Iris pigment epithelial cell (primary cell): ENCODE measurements around the gene PPFIBP2.
A peak's percentile ranks its signal among the peaks of the same experiment; 100 is the strongest.

Source experiments
- DNase-seq: peaks from one replicate; pipeline ENCODE4 v3.0.0-alpha.2; 2011; ENCODE audit warnings: low read depth

PPFIBP2 gene

DNA sequence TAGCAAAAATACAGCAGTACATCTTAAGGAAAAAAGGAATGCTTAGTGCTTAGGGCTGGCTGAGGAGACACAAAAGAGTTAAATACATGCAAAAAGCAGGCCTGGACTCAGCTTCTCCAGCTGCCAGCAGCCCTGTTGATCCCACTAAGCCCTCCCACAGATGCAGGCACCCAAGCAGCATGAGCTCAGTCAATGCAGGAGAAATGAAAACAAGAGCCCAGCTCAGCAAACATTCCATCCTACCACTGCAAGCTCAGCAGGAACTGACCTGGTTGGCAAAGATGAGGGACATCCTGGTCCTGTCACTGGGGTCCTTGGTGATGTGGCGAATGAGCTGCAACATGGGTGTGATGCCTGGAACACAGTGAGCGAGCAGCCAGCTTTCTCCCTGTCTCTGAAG, 153.7 kb downstream of the PPFIBP2 start:
- peak; percentile 51 for DNase-seq

DNA sequence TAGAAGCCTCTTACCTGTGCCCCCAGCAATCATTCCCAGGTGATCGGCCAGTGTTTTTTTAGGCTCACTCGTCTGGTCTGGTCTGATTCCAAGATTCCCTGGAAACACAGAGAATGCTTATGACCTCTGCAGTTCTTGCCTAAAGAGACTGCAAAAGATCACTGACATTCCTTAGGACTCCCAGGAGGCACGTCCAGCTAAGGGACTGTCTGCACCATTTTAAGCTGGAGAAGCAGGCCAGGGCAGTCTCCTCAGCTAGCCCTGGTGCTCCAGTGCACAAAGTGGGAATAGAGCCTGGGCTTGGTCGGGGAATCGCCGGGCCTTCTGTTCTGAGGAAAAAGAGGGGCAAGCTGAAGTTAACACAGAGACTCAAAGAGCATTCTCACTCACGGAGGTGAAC, 154.7 kb downstream of the PPFIBP2 start:
- no peak for DNase-seq

DNA sequence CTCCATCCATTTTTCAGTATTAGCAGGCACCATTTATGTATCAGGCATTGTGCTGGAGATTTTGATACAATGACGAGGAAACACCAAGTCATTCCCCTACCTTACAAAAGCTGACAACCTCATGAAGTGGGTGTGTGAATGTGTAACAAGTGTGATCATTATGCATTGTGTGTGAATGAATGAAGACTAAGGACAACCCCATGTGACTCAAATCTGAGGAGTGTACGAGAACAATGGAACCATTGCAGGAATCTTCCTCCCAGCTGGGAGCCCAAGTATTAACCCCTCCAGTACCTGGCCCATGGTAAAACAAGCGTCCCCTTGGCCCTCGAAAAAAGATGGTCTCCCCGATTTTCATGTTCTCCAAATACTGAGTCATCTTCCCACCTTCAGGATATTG, 155.1 kb downstream of the PPFIBP2 start:
- DNase-seq: no peak

DNA sequence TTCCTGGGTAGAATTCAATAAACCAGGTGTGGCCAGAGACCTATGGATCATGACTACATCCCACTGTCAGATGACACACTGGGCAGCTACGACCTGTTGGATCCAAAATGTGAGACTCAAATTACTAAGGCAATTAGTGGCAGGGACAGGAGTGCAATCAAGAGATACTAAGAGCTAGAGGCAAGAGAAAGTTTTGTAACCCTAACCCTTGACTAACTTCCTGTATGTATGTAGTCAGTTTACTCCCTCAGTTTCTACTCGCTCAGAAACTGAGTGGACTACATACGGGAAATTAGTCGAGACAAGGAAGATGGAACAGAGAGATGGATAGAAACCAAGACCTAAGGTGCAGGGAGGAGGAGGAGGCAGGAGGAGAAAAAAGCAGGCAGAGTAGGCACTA, 156.8 kb downstream of the PPFIBP2 start:
- no peak for DNase-seq

DNA sequence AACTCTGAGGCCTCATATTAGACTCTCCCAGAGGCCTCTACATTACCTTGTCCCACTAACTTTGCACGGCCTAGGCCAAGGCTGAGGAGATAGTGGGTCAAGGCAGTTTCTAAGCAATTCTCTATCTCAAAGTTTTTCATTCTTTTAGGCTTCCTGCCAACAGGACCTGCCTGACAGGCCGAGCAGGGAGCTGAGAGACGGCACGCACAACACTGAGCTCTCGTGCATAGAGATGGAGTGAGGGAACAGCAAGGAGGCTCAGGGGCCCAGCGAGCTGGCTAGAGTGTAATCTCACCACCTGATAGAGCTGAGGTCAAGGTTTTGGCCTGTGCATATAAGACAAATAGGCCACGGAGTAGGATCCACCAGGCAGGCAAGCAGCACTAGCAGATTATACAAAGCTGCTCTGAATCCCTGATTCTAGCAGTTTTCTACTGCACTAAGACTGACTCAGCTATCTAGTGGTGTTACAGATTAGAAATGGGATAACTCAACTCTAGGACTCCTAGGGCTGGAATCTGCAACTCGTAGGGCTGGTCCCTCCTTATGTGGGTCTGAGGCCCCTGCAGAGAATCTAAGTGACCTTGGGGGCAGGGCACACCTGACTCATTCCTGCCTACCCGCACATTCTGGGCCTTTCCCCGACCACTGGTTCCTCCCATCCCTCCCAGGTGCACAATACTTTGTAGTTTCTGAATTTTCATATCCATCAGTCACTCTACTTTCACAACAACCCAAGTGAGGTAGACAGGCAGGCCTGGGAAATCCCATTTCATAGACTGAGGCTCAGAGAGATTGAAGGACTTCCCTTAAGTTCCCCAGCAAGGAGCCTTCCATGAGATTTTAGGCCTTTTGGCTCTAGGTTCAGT, 157.8 kb downstream of the PPFIBP2 start:
- no peak for DNase-seq

DNA sequence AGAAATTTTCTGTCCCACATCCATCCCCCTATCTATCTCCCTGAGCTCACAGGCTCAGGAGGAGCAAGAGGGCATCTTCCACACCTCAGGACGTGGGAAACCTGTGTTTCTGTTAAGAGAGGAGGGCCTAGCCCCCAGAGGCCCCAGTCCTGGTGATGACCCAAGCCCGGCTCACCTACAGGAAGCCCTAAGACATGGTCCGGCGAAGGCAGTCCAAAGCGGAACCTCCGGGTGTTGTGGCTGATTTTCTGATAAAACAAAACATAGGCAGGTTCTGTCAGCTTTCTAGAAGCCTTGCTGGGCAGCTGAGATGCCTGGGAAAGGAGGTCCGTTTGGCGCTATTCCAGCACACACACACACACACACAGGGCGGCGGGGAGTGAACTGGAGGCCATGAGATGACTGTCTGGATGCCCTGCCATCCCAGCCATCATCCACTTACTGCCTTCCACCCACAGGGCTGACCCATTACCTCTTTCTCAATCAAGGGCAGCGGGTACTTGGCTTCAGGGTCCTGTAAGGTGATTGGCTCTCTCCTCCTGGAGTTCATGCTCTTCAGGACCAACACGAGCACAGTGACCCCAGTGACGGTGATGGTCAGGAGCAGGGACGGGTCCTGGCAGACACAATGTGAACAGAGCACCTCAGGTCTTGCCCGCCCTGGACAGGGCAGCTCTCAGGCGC, 158.6 kb downstream of the PPFIBP2 start:
- no peak for DNase-seq

DNA sequence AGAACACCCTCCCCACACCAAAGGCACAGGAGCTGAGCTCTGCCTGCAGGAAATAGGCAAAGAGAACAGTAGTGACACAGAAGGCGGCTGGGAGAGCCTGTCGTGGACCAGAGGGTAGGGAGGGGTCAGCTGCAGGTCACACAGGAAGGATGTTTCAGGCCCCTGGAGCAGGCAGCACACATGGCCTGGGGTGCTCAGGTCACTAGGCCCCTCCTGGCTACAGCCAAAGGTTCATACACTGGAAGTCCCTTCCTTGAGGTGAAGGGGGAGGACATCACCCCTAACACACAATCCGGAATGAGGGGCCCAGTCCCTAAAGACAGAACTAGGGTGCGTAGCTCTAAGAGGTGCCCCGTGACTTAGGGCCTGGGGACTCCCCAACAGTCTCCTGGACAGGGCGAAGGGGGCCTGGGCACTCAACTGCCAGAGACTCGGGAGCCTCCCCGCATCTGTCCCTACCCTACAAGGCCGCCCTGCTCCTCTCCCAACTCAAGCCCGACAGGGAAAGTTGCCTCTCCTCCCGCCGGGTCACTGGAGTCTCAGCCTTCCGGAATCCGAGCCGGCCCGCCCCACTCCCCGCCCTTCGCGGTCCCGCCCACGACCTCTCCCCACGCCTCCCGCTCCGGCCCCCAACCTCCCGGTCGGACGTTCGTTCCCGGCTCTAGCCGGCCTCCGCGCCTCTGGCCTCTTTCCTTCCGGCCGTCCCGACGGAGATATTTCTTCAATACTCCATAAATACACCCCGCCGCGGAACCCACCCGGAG, 159.3 kb downstream of the PPFIBP2 start, which contains the start of gene CYB5R2:
Gene CYB5R2, minus strand, starts transcription at position 541 of the 764 bp plus-strand sequence. CDS start 675 bp downstream, outside the sequence.
- peak; percentile 56 for DNase-seq

DNA sequence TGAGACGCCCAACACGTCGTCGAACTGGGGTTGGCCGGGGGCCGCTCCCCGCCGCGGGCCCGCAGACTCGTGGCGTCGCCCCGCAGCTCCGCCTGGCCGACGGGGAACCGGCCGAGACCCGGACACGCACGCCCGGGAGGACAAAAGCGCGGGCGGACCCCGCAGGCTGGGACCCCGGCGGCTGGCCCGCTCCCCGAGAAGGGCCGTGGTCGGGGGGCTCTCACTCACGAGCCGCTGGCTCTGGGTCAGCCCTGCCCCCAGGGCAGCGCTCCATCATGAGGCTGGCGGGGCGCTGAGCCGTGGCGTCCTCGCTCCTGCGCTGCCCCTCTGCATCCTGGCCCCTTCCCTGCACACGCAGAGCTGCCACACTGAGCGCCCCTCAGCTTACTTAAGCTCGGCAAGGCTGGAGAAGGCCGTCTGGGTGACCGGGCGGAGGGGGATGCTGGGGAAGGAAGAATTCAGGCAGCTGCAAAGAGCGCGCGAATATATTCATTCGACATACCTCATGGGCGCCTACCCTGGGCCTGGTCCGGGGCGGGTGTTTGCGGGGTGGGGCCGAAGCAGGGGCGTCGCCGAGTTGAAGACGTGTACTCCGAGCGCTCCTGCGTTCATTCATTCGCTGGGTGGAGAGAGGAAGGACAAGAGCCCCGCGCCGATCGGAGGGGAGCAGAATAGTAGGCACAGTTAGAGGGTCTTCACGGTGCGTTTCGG, 160.1 kb downstream of the PPFIBP2 start:
- DNase-seq: peak; percentile 51

DNA sequence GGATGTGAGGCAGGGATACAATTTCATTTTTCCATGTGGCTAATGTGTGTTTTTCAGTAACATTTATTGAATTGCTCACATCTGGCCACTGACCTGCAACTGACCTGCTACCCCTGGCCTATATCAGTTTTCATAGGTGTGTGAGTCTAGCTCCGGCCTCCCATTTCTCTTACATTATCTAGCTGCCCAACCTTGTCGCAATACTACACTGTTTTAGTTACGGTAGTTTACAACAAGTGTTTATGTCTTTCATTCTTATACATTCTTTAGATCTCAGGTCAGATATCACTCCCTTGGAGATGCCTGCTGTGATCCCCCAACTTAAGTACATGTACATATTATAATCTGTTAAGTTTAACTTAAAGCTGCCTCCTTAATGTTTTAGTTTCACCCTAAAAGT, 161.8 kb downstream of the PPFIBP2 start:
- no peak for DNase-seq

DNA sequence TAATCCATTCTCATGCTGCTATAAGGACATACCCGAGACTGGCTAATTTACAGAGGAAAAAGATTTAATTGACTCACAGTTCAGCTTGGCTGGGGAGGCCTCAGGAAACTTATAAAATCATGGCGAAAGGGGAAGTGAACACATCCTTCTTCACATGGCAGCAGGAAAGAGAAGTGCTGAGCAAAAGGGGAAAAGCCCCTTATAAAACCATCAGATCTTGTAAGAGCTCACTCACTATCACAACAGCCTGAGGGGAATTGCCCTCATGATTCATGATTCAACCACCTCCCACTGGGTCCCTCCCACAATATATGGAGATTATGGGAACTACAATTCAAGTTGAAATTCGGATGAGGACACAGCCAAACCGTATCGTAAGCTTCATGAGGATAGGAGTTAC, 163.3 kb downstream of the PPFIBP2 start:
- peak; percentile 71 for DNase-seq

DNA sequence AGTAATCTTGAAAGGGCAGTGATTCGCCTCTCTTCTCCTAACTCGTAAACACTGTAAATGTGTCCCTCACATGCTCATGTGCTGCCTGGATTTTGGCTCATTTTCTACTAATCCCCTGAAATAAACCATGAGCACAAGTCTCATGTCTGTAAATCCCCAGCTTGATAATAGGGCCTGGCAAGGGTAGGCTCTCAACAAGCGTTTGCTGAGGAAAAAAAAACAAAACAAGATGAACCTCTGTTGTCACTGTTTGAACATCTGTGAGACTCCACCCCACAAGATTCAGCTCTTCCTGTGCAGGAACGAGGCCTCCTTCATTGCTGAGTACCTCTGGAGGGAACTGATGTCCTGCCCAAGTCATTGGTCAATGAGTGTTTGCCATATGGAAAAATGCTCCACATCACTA, 164.0 kb downstream of the PPFIBP2 start:
- DNase-seq: peak; percentile 43

DNA sequence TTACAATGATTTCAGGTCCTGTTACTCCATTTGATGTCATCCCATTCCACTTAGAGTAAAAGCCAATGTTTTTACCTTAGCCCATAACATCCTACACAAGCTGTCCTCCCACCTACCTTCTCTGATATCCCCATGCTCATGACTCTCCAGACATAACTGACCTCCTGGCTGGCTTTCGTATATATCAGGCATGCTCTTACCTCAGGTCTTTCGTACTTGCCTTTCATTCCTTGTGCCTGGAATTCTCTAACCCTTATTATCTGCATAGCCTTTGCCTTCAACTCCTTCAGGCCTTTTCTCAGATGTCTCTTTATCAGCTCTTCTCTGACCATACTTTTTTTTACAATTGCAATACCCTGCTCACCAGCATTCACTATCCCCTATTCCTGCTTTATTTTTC, 169.8 kb downstream of the PPFIBP2 start:
- no peak for DNase-seq

DNA sequence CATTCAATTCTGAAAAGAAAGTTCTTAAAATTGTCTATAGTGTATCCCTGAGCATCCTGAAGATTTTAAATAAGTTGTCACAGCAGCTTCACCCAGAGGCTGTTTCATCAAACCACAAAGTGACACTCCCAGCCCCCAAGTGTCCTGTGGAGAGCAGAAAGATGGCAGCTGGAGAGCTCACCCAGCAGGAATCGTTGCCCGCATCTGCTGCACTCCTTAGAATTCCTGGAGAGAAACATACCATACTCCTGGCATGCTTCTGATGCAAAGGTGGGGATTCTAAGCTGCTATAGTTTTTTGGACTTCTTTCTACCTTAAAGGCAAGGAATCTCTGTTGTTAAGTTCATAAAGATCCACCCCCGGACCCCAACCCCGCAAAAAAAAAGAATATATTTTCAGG, 173.0 kb downstream of the PPFIBP2 start:
- no peak for DNase-seq

DNA sequence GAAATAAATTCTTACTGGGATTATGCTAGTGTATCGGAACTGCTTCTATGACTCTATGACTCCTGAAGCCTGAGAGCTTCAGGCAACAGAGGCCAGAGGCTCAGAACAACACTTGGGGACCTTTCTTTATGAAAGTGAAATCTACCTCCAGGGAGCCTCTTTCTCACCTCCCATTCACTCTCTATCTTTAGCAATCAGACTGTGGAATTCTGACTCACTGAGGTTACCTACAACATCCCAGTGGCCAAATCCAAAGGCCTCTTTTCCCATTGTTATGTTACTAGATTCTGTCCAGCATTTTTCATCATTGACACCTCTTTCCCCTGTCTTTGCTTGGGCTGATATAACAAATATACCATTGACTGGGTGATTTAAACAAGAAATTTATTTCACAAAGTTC, 173.6 kb downstream of the PPFIBP2 start:
- no peak for DNase-seq

DNA sequence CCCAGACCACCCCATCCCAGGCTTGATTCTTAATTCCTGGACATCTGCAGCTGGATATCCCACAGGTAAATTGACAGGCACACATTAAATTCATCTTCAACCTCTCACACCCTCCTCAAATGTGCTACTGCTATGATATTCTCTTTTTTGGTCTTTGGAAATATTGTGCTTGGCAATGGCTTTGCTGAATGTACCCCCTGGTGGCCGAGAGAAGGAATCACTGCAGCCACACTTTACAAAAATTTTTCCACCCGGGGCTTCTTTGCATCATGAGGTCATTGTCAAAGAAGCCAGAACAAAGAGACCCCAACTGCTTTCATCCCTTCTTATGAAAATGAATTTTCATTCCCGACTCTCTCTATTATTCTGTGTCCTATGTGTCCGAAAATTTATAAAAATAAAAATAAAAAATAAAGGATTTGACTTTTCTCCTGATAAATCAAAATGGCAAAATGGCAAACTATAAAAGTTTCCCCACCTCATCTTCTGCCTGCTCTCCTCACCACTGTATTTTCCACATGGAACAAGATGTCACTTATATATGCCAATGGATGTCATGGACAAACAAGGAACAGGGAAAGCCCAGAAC, 174.5 kb downstream of the PPFIBP2 start:
- peak; percentile 39 for DNase-seq

DNA sequence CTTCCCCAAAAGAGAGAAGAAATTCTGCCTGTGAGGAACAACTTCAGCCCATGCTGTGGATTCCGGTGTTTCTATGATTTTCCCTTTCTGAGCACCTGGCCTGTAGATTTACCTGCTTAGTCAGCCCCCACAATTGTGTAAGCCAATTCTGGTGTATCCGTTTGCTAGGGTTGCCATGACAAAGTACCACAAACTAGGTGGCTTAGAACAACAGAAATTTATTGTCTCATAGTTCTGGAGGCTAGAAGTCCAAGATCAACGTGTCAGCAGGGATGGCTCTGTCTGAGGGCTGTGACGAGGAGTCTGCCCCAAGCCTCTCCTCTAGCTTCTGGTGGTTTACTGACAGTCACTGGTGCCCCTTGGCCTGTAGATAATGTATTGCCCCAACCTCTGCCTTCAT, 175.4 kb downstream of the PPFIBP2 start:
- DNase-seq: no peak

DNA sequence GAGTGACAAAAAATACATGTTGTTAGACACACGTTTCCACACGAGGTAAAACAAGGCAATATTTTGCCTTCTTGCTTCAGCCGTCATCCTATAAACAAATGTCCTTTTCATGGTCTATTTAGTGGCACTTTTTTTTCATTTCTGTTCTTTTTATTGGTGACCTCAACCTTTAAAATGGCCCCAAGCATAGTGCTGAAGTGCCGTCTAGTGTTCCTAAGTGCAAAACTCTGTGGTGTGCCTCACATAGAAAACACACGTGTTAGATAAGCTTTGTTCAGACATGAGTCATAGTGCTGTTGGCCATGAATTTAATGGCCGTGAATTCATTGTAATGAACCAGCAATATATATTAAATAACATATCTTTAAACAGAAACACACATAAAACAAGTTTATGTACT, 176.8 kb downstream of the PPFIBP2 start:
- no peak for DNase-seq

DNA sequence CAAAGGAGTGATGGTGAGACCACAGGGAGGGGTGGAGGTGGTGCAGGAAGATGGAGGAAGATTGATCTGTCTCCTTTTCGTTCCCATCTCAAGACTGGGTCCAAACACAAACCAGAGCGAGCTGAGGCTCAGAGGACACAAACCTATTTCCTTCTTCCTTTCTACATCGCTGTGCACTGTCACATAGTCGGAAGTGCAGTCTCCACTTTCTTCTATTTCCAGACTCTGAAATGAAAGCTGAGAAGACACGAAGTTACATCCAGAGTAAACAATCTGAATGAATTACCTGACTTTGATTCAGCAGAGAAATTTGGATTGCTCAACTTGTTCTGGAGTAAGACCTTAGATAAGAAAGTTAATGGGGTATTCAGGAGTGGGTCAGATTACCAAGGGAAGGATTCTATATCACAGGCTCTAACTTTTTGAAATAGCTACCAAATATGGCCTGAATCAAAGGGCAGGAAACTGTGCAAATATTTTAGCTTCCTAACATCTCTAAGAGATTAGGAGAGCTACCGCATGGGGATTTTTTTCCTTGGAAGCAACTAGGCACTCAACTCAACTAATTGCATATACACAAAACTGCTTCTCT, 178.1 kb downstream of the PPFIBP2 start:
- DNase-seq: peak; percentile 48

DNA sequence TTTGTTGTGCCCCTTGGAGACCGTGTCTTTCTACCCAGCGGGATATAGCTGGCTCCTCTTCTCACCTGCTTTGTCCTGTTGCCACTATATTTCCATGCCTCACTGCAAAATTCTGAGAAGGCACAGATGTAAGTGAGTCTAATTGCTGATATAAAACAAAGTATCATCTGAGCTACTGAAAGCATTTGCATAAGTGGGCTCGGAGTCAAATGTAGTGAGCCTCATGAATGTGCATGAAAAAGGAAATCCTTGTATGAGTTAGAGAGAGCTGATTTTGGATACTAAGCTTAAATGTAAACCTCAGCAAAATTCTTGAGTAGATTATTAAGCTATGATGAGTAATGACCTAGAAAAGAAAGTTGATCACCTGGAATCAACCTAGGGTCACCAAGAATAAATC, 178.6 kb downstream of the PPFIBP2 start:
- DNase-seq: no peak

DNA sequence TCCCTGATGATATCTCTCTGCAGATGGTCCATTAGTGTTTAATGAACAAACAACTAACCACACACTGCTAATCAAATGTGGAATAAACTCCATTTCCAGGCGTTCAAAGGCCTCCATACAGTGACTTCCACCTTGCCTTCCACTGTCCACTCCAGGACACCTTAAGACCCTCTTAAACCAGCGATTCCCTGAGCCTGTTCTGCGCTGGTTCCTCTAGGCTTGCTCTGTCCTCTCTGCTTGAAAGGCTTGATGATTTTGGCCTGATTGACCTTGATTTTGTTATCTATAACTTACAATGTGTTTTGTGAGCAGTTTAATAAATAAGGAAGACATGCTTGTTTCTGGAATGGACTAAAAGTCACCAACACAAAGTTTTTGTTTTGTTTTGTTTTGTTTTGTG, 180.4 kb downstream of the PPFIBP2 start:
- DNase-seq: no peak

DNA sequence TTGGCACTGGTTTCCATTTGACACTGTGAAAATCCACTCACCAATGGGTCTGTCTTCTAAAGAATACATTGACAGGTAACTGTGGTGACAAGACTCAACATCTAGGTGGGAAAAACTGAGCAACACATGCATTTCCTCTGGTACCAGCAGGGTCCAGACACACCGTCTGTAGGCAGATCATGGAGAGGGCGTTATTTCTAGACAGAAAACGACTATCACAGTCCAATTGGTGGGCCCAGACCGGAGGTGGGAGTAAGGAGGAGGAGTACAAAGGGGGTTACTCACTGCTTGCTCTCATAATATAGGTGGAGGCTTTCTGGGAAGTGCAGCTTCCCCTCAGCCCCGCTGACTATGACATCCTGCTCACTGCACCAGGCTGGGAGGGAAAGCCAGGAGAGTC, 182.6 kb downstream of the PPFIBP2 start:
- DNase-seq: no peak
